ELF-1 (cell line): ENCODE results near the gene HRH2.
"Not testable (repeated sequence)": the region's sequence is repeated elsewhere in the genome, so short reads cannot be mapped to it uniquely, and the experiment has no call there.

Source experiments
- DNase-seq: peaks from one replicate; pipeline ENCODE4 v3.0.0-alpha.2; 2016; ENCODE audit warnings: low read depth, low spot score

Gene HRH2

GRCh38 chr5:175738602-175739133 lies 80.8 kb downstream of the HRH2 start:
- no peak for DNase-seq

GRCh38 chr5:175740014-175740413 lies 82.1 kb downstream of the HRH2 start:
- DNase-seq: no peak

DNA sequence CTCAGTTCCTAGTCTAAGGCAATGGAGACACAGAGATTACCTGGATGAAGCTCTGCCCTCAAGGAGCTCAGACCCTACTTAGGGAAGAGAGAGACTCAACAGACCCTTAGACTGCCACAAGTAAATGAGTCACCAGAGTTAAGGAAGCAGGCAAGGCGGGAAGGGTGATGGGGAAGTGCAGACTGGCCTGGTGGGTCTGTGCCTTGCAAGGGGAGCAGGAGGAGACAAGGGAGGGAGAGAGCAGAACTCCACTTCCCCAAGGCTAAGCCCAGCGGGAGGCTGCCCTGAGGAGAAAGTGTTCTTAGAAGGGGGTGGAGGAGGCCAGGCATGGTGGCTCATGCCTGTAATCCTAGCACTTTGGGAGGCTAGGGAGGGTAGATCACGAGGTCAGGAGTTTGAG lies 83.7 kb downstream of the HRH2 start:
- DNase-seq: peak; percentile 46

GRCh38 chr5:175742290-175742994 lies 84.6 kb downstream of the HRH2 start:
- DNase-seq: no peak

- peak; percentile 48 for DNase-seq
These were observed 85.9 kb downstream of the HRH2 start for GRCh38 chr5:175743676-175744210.

DNA sequence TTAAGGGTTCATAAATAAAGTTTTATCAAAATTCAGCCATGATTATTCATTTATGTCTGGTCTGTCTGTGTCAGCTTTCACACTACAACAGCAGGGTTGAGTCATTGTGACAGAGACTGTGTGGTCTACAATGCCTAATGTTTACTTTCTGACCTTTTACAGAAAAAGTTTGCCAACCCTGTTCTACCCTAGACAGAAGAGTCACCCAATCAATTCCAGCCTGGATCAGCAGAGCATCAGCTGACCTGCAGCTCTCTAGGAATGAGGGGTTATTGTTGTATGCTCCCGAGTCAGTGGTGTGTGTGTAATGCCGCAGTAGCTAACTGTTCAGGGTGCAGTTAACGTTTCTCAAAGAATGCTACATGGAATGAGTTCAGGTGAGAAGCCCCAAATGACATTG lies 87.3 kb downstream of the HRH2 start:
- no peak for DNase-seq

GRCh38 chr5:175746851-175747250 lies 89.0 kb downstream of the HRH2 start:
- peak; percentile 35 for DNase-seq

DNA sequence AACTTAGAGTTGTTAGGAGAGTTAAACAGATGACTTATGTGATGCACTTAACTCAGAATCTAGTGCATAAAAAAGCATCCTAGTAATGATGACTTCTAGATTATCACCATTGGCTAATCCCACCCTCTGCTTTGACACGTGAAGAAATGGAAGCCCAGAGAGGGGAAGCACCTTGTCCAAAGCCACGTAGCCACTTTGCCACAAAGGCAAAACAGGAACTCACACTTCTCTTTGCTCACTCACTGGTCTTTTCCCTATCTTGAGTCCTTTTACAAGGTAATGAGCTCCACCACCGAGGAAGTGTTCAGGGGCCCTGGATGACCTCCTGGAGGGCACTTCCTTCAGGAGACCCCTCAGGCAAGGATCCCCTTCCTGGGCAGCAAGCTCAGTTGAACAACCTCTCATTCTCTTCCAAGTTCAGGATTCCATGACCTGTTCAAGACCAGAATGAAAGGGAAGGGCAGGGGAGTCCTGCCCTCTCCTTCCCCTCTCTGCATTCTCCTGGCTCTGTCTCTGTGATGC lies 89.7 kb downstream of the HRH2 start:
- DNase-seq: no peak

GRCh38 chr5:175748650-175749049 lies 90.8 kb downstream of the HRH2 start:
- DNase-seq: no peak

DNA sequence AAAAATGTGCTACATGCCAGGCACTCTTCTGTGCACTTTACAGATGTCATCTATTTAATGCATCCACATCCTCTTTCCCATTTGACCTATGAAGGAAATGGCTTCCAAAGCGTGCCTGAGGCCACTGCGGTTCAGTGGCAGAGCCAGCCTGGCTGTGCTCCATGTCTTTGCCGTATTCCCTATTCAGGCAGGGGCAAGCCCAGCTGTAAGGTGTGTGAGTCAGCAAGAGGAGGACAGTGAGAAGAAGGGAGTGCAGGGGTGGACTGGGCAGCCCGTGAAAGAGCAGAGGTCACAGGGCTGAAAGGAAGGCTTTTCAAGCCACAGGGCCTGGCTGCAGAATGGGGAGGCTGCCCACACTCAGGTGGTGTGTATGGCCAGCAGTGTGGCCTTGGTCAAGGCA lies 91.7 kb downstream of the HRH2 start:
- DNase-seq: no peak

- DNase-seq: no peak
These were observed 92.7 kb downstream of the HRH2 start for GRCh38 chr5:175750511-175750931.

- DNase-seq: no peak
These were observed 93.5 kb downstream of the HRH2 start for GRCh38 chr5:175751369-175751768.

DNA sequence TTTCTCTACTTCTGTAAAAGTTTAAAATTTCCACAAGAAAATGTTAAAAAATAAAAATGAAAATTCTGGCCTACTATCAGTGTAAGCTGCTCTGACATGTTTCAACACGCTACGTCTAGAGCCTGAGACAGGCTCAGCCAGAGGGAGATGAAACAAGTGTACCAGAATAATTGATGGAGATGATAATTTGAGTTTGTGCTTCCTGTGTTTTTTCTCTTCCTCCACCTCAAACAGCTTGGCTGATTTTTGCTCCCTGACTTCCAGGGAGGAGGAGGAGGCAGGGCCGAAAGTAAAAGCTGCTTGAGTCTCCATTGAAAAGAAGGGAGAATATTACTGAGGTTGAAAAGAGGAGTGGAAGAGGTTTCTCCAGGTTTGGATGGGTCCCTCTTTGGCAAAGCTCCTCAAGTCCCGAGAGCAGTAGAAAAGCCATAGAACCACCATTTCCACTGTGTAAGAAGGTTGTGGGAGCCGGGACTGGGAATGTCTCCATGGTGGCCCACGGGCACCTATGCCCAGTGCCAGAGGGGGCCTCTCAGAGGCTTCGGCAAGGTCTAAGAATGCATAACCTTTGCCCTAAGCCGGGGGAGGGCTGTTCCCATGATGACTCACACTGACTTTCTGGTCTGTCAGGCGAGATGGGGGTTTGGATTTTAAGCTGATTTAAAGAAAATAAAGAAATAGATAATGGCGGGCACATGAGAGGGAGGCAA lies 95.1 kb downstream of the HRH2 start:
- DNase-seq: no peak

DNA sequence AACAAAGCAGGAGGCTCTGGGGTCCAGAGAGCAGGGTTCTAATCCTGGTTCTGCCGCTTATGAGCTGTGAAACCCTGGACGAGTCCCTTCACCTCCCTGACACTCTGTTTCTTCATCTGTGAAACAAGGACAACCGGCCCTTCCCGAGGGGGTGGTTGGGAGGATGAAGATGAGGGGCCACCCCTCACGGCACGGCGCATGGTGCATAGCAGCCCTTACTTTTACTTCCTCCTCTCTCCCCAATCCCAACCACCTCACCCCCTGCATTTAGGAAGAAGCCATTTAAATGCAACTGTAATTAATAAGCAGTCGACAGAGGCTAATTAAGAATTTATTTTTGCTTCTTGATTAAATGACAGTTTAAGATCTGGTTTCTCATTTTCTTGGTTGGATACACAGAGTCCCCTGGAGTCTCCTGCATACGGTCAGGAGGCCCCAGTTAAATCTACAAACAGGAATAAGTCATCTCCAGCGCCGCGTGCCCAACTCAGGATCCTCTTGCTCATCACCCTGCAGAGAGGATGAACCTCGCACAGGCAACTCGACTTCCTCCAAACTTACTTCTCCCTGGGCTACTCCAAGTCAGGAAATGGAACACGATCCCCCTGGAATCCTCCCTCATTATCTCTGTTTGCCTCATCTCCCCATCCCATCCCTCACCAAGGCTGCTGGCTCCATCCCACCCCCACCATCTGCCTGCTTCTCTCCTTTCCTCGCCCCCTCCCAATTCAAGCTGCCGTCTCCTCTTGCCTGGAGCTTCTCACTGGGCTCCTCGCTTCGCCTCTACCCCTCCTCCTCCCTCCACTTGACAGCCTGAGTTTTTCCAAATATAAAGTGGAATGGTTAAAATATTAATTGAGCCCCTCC lies 95.9 kb downstream of the HRH2 start:
- no peak for DNase-seq

- not testable (repeated sequence) for DNase-seq
These were observed 102.1 kb downstream of the HRH2 start for GRCh38 chr5:175759991-175760390.
